ENCODE results near the gene WDR6. TPM values are rescaled to one million over a fixed set of nuclear protein-coding genes. Genes with fewer than 3 reads are reported as not detected.
A peak's percentile ranks its signal among the peaks of the same experiment; 100 is the strongest.
"Not testable (repeated sequence)": the region's sequence is repeated elsewhere in the genome, so short reads cannot be mapped to it uniquely, and the experiment has no call there.

The WDR6 gene
- total RNA-seq, 2 donors from 2014 or later: 128 to 223 TPM

- 84% methylated on average over 3 of the region's 3 CpGs for WGBS
- no peak overlapping the region for H3K27ac ChIP-seq
- intact Hi-C loops (cut with DNase I): loop anchor here (5.0 to 10.0 kb wide), 2 partner anchors 88 to 410 kb away; partner anchors contain the start of genes ARIH2, RHOA and TCTA
These were observed 1.9 kb upstream of the WDR6 start for GRCh38 chr3:49005303-49005680.

GRCh38 chr3:49005998-49006397 lies 1.2 kb upstream of the WDR6 start:
- H3K36me3 ChIP-seq: no peaks in the 10 kb centered on the region
- peak overlapping the region in 1 of 2 donors; percentile 93 for H3K27ac ChIP-seq
- intact Hi-C loops (cut with DNase I): loop anchor here (2.0 to 10.0 kb wide), 3 partner anchors 15 to 409 kb away; partner anchors contain the start of genes ARIH2, P4HTM, RHOA and TCTA
- no peaks in the 10 kb centered on the region for H3K9me3 ChIP-seq
- TF ChIP-seq POLR2AphosphoS5 (IDR thresholded peaks at IDR 0.05) (no peak), POLR2A (IDR thresholded peaks at IDR 0.05) (no peak), CTCF (IDR thresholded peaks at IDR 0.05) (no peak)
- DNase-seq (ENCODE audit: low spot score): no peak
- no peak overlapping the region for H3K4me3 ChIP-seq
- WGBS: 90% methylated on average over 5 of the region's 5 CpGs
- H3K27me3 ChIP-seq (replicated peaks; ENCODE audit: insufficient read depth): no peaks in the 10 kb centered on the region
- peaks cover 13% of the 10 kb centered on the region for H3K4me1 ChIP-seq (replicated peaks)

More at GRCh38 chr3:49005303-49005680, 1.9 kb upstream of the WDR6 start:
- DNase-seq (ENCODE audit: low spot score): no peak
- no peaks in the 10 kb centered on the region for H3K36me3 ChIP-seq
- TF ChIP-seq POLR2AphosphoS5 (IDR thresholded peaks at IDR 0.05): no peak
- no peak for TF ChIP-seq CTCF (IDR thresholded peaks at IDR 0.05)
- TF ChIP-seq POLR2A (IDR thresholded peaks at IDR 0.05): no peak
- no peaks in the 10 kb centered on the region for H3K27me3 ChIP-seq (replicated peaks; ENCODE audit: insufficient read depth)
- no peak overlapping the region for H3K4me3 ChIP-seq
- peaks cover 13% of the 10 kb centered on the region for H3K4me1 ChIP-seq (replicated peaks)
- no peaks in the 10 kb centered on the region for H3K9me3 ChIP-seq

- TF ChIP-seq POLR2A (IDR thresholded peaks at IDR 0.05) (no peak), CTCF (IDR thresholded peaks at IDR 0.05) (no peak), POLR2AphosphoS5 (IDR thresholded peaks at IDR 0.05) (no peak)
- DNase-seq (ENCODE audit: low spot score): no peak
- intact Hi-C loops (cut with DNase I): loop anchor here (2.0 to 10.0 kb wide), 3 partner anchors 16 to 408 kb away; partner anchors contain the start of genes ARIH2, P4HTM, RHOA and TCTA
- H3K4me3 ChIP-seq: peak overlapping the region; percentile 55 to 67
- no peaks in the 10 kb centered on the region for H3K27me3 ChIP-seq (replicated peaks; ENCODE audit: insufficient read depth)
- H3K4me1 ChIP-seq (replicated peaks): peaks cover 13% of the 10 kb centered on the region
- no peaks in the 10 kb centered on the region for H3K36me3 ChIP-seq
- 3% methylated on average over 31 of the region's 32 CpGs for WGBS
- H3K9me3 ChIP-seq: no peaks in the 10 kb centered on the region
- H3K27ac ChIP-seq: peak overlapping the region; percentile 93 to 97
These were observed 653 bp upstream of the WDR6 start for GRCh38 chr3:49006408-49007067.

GRCh38 chr3:49007771-49008528 lies 759 bp downstream of the WDR6 start:
- intact Hi-C loops (cut with DNase I): loop anchor here (2.0 to 10.0 kb wide), 3 partner anchors 17 to 407 kb away; partner anchors contain the start of genes ARIH2, P4HTM, RHOA and TCTA
- H3K4me1 ChIP-seq (replicated peaks): peaks cover 13% of the 10 kb centered on the region
- peak; percentile 86 for DNase-seq (ENCODE audit: low spot score)

GRCh38 chr3:49008627-49009026 lies 1.4 kb downstream of the WDR6 start:
- 68% methylated on average over 5 of the region's 5 CpGs for WGBS
- H3K36me3 ChIP-seq; DNase-seq (ENCODE audit: low spot score); H3K27me3 ChIP-seq (replicated peaks; ENCODE audit: insufficient read depth); H3K9me3 ChIP-seq: not testable (repeated sequence)
- intact Hi-C loops (cut with DNase I): loop anchor here (5.0 to 10.0 kb wide), 2 partner anchors 91 to 406 kb away; partner anchors contain the start of genes ARIH2, RHOA and TCTA
- Histone ChIP-seq H3K4me1 (replicated peaks) (peaks cover 13% of the 10 kb centered on the region), H3K27ac (peak overlapping the region; percentile 93 to 97), H3K4me3 (peak overlapping the region in 1 of 2 donors; percentile 67)

More at GRCh38 chr3:49007771-49008528, 759 bp downstream of the WDR6 start:
- Histone ChIP-seq H3K27ac (peak overlapping the region; percentile 93 to 97), H3K27me3 (replicated peaks; ENCODE audit: insufficient read depth) (no peaks in the 10 kb centered on the region), H3K4me3 (peak overlapping the region; percentile 55 to 67), H3K36me3 (no peaks in the 10 kb centered on the region), H3K9me3 (no peaks in the 10 kb centered on the region)
- 12% methylated on average over 35 of the region's 41 CpGs for WGBS
- TF ChIP-seq POLR2AphosphoS5 (IDR thresholded peaks at IDR 0.05): no peak
- TF ChIP-seq POLR2A (IDR thresholded peaks at IDR 0.05): no peak
- TF ChIP-seq CTCF (IDR thresholded peaks at IDR 0.05): no peak

Measured in prostate gland (tissue), 2 donors.